ENCODE measurements around the gene MYO9A.
"Not testable (repeated sequence)": the region's sequence is repeated elsewhere in the genome, so short reads cannot be mapped to it uniquely, and the experiment has no call there.

MYO9A gene

GRCh38 chr15:72047020-72047419, 70.9 kb downstream of the MYO9A start:
- DNase-seq: no peak

DNA sequence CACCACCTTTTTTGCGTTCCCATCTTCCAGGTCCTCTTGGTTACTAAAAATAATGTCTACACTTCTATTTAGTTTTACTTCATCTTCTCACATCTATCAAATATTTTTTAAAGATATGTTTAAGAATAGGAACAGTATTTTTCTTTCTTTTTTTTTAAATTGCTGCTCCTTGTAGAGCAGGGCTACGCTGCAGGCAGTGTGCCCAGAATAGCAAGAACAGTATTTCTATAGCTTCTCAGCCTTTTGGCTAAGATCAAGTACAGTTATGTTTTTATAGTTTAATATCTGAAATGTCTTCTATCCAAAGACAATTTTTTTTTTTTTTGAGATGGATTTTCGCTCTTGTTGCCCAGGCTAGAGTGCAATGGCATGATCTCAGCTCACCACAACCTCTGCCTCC, 73.0 kb downstream of the MYO9A start:
- no peak for DNase-seq

GRCh38 chr15:72042865-72043264, 75.1 kb downstream of the MYO9A start:
- no peak for DNase-seq

GRCh38 chr15:72042054-72042453, 75.9 kb downstream of the MYO9A start:
- no peak for DNase-seq

- no peak for DNase-seq
These were observed 80.6 kb downstream of the MYO9A start for GRCh38 chr15:72037321-72037720.

- DNase-seq: no peak
These were observed 82.9 kb downstream of the MYO9A start for GRCh38 chr15:72034859-72035650.

DNA sequence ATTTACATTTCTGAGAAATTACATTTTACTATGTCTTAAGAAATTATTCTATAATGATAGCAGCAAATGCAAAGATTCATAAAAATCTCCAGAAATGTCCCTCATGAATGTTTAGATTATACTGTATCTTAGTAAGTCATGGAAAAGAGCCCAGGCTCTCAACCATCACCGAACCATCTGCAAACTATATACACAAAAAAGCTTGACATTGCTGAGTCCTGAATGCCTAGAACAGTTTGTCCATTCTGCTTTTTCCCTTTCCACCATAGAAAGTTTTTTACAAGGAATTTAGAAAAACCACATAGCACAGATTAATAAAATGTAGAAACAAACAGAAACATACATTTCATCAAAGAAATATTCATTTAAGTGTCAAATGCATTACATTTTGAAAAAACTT, 83.6 kb downstream of the MYO9A start:
- no peak for DNase-seq

GRCh38 chr15:72033711-72034110, 84.2 kb downstream of the MYO9A start:
- no peak for DNase-seq

DNA sequence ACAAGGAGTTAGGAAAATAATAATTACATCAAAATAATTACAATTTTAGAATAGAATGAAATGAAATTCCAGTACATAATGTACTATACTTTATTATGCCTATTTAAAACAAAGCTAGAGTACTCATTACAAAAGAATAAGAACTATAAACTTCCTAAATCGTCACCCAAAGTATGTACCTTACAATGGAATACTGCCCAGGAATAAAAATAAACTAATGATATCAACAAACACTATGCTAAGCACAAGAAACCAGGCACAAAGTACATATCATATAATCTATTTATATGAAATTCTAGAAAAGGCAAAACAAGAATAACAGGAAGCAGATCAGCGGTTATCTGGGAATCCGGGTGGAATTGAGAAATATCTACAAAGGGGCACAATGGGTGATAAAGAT, 84.7 kb downstream of the MYO9A start:
- no peak for DNase-seq

- no peak for DNase-seq
These were observed 96.3 kb downstream of the MYO9A start for GRCh38 chr15:72021604-72022003.

- DNase-seq: no peak
These were observed 97.2 kb downstream of the MYO9A start for GRCh38 chr15:72020799-72021198.

DNA sequence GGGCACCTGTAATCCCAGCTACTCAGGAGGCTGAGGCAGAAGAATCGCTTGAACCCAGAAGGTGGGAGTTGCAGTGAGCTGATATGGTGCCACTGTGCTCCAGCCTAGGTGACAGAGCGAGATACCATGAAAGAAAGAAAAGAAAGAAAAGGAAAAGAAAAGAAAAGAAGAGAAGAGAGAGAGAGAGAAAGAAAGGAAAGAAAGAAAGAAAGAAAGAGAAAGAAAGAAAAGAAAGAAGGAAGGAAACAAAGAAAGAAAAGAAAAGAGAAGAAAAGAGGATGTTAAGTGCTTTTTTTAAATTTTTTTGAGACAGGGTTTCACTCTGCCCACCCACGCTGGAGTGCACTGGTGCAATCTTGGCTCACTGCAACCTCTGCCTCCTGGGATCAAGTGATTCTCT, 103.4 kb downstream of the MYO9A start:
- DNase-seq: not testable (repeated sequence)

- no peak for DNase-seq
These were observed 104.2 kb downstream of the MYO9A start for GRCh38 chr15:72013703-72014102.

DNA sequence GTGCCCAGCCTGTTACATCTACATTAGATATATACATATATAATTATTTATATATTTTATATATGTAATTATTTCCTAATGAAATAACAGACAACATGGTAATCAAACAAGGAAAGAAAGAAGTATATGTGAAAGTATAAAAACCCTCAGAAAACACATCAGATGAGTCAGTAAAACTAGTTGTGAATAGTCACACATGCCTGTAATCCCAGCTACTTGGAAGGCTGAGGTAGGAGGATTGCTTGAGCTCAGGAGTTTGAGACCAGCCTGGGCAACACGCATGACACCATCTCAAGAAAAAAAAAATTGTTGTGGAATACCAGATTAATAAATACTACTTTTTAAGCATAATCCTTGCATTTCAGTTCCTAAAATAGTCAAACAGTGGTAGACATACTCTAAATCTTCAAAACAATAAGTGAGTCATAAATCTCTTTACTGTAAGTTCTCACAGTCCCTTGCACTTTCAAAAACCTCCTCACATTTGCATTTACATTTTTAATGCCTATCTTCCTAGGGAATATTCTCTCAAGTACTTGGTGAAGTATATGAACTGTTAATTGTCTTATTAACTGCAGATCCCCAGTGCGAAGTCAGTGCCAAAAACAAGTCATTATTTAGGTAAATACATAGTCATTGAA, 106.5 kb downstream of the MYO9A start:
- no peak for DNase-seq

DNA sequence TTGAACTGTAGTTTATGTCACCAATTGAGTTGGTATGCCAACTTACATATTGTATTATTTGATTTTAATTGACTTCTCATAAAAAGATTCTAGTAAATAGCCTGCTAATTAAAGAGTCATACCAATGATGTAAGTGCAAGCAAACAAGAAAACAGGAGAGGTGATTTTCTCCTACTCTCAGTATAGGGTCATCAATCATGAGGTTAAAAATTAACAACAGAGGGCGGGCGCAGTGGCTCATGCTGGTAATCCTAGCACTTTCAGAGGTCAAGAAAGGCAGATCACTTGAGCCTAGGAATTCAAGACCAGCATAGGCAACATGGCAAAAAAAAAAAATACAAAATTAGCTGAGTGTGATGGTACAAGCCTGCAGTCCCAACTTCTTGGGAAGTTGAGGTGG, 108.7 kb downstream of the MYO9A start:
- peak; percentile 23 for DNase-seq

- no peak for DNase-seq
These were observed 111.6 kb downstream of the MYO9A start for GRCh38 chr15:72006382-72006781.

- DNase-seq: no peak
These were observed 112.5 kb downstream of the MYO9A start for GRCh38 chr15:72005483-72005882.

GRCh38 chr15:71999807-72000206, 118.1 kb downstream of the MYO9A start:
- DNase-seq: no peak

DNA sequence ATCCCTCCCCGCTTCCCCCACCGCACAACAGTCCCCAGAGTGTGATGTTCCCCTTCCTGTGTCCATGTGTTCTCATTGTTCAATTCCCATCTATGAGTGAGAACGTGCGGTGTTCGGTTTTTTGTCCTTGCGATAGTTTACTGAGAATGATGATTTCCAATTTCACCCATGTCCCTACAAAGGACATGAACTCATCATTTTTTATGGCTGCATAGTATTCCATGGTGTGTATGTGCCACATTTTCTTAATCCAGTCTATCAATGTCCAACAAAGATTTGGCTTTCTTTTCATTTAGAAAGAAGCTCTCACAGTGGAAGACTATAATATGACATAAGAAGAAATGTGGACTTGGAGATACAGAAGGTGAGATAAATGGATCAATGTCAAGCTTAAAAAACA, 119.2 kb downstream of the MYO9A start:
- DNase-seq: not testable (repeated sequence)

- DNase-seq: no peak
These were observed 120.3 kb downstream of the MYO9A start for GRCh38 chr15:71997691-71998090.

GRCh38 chr15:71975816-71976150, 142.2 kb downstream of the MYO9A start:
- peak; percentile 6 for DNase-seq

DNA sequence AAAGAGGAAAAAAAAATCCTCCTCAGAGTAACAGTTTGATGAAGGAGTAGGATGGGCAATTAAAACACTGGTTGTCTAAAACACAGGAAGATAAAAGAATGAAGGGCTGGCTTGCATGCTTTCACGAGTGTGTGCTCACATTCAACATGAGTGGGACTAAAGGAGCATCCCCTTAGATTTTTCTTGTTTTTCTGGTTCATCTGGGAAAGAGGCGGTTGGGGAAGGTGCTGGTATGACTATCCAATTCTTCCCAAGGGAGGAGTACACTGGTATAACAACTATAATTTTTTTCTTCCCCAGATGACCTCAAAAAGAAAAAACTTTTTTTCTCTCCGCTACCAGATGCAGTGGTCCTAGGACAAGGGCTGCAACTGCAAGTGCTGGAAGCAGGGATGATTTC, 143.7 kb downstream of the MYO9A start:
- DNase-seq: no peak

DNA sequence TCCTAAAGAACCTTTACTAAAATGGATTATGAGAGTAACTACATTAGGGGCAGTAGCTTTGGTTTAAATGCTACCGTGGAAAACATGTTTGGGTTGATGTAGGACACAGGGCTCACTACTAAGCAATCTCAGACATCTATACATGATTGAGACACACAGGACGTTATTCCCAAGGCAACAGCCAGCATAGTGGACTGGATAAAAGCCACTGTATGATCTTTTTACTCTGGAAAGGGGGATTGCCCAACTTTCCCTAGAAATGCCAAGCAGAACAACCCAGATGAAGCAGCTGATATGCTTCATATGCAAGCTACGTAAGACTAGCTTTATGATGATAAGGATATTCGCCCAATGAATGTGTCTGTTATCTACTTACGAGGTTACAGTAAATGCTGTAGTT, 144.6 kb downstream of the MYO9A start:
- no peak for DNase-seq

DNA sequence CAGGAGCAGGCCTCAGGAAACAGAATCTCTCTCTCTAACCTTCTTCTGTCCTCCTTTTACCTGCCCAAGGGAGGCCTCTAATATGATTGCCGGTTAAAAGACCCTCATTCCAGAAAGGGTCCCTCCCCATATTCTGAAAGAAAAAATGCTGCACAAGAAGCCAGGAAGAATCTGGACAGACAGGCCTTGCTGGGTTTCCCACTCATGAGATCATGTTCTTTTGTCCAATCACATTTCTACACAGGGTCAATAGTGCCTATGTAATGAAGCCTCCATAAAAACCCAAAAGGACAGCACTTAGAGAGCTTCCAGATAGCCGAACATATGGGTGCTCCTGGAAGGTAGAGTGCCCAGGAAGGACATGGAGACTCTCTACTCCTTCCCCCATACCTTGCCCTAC, 146.0 kb downstream of the MYO9A start:
- no peak for DNase-seq
